Fibroblast of skin of back (primary cell): Measurements from ENCODE around the gene APOA1. TPM values are rescaled to one million over a fixed set of nuclear protein-coding genes. Genes with fewer than 3 reads are reported as not detected.
A peak's percentile ranks its signal among the peaks of the same experiment; 100 is the strongest.

Experiments used
- DNase-seq: peaks from one replicate; pipeline ENCODE4 v3.0.0-alpha.2; 2013
- polyA plus RNA-seq, 2 experiments: library from polyadenylated mRNA; unstranded; fragments of 120-200 nt; gene quantifications; one replicate each; pipeline ENCODE4 v1.2.1, GENCODE V29; 2013; ENCODE audit not compliant: insufficient read length in 2 of 2

APOA1 gene
- 0.17 TPM for polyA plus RNA-seq (2013, experiment 1 of 2; ENCODE audit: insufficient read length)
- polyA plus RNA-seq (2013, experiment 2 of 2; ENCODE audit: insufficient read length), result not detected

DNA sequence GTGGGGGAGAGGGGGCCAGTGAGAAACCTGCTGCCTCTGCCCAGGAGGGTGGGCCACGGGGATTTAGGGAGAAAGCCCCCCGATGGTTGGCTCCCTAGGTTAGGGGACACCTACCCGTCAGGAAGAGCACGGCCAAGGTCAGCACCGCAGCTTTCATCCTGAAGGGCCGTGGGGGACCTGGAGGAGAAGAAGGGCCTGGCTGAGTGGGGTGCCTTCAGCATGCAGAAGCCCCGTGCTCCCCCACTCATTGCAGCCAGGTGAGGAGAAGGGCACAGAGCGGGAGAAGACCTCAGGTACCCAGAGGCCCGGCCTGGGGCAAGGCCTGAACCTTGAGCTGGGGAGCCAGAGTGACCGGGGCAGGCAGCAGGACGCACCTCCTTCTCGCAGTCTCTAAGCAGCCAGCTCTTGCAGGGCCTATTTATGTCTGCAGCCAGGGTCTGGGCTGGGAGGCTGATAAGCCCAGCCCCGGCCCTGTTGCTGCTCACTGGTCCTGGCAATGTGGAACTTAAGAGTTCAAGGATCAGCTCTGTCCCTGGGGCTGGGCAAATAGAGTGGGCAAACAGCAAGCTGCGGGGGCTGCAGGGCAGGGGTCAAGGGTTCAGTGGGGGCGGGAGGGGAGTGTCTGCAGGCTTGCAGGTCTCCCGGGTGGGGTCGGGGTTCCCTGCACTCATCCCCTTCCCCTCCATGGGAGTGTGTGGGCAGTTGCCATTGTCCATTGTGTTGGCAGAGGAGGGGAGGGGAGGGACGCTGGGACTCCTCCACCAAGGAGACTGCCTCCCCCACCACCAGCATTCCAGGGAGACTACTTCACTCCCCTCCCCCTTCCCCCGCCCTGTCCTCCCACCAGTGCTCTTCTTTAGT, at the start of gene APOA1:
APOA1 (minus strand) TSS at position 392 of the 861 bp plus-strand sequence; CDS start at position 157, 235 bp downstream.
- DNase-seq, result peak; percentile 39

DNA sequence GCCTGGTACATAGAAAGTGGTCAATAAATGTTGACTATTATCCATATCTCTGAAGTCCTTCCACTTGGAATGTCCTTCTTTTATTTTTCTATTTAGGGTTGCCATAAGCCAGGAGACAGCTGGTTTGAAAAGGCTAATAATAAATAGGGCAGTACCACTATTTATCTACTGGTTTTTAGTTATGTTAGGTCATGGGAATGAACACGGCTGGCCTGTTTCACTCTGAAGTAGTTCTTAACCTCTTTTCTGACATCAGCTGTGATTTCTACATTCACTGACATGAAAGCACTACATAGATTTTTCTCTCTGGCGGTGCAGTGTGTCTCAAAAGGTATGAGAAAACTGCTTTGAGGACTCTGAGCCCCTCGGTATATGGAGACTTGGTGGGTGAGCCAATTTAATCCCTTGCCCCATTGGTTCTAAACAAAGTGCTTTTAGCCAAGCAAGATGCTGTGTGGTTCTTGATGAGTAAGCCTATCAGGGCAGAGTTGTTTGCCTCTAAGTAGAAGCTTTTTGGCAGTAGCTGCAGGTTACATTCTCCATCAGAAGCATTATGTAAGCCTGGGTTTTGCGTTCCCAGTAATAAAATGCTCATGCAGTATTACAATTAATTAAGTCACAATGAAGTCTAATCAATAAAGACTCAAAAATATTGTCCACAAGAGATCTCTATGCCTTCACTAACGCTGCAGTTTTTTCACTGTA, 48.7 kb upstream of the APOA1 start:
- no peak for DNase-seq

DNA sequence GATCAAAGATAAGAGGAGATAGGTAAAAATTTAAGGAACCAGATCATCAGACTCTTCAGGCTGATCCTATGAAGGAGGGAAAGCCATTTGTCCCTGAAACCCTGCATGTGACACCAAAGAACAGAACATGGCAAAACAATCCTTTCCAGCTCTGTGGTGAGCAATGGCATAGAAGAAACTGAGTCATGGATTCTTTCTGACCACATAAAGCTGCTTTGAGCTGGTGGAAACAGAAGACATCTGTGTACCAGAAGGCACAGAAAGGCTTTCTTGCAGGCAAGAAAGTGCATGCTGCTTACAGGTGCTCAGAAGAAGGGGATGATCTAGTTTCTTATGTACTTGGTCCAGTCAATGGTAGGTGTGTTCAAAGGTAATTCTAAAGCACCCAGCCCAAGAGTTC, 45.0 kb upstream of the APOA1 start:
- DNase-seq, result peak; percentile 78

DNA sequence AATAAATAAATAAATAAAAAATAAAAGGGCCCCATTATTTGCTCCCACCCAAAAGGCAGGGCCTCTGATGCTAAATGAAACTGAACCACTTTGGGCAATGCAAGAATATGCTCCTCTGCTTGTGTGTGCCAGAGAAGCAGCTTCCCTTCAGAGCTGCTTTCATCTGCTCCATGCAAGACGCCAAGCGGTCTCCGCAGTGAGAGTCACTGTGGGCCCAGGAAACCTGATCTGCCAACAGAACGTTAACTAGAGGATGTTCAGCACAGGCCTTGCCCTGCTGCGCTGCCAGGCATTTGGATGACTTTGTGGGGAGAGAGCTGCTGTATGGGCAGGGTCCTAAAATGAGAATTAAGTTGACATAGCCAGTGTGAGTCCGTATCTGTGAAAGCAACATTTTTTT, 43.7 kb upstream of the APOA1 start:
- no peak for DNase-seq

DNA sequence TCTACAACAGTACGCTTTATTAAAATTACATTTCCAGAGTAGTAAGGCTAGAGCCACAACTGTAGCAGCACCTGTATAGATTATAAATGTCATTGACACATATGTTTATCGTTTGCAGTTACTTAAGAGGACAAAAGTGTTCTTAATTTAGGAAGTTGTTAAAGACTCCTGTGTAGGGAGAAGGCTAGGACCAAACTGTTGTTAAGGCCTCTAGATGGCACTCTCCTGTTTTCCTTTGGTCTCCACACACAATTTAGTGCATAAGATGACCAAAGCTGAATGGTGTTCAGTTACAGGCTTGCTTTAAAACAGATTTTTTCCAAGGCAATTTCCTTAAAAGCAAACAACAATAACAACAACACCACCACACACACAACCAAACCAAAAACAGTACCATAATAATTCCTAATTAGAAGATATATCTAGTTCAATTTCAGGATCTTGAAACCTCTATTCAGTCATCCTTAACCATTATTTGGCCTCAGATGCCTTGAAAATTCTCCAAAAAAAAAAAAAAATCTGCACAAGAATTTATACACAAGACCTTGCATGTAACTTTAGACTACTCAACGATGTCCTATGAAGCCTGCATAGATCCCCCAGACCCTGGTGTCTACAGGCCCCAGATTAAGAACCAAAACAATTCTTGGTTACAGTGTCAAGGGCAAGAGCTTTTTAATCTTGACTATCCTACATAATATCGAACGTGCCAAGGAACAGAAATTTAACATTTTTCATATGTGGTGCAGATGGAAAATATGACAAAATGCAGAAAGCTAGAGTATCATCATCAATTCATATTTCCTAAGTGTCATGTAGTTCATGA, 42.6 kb upstream of the APOA1 start:
- DNase-seq, result peak; percentile 76

DNA sequence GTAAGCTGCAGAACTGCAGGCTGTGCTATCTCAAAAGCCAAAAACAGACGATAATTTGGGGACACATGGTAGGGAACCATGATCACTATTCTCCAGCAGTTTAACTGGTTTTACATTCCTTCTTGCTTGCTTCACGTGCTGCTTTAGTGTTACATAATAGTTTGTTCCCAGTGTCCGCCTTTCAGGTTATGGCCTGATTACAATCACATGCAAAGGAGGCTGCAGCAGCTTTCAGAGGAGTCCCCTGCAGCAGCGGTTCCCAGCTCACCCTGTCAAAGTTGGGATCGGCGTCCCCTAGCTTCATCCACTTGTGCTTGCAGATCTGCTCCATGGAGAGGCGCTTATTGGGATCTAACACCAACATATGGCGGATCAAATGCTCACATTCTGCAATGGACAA, 39.2 kb upstream of the APOA1 start:
- DNase-seq, result no peak

DNA sequence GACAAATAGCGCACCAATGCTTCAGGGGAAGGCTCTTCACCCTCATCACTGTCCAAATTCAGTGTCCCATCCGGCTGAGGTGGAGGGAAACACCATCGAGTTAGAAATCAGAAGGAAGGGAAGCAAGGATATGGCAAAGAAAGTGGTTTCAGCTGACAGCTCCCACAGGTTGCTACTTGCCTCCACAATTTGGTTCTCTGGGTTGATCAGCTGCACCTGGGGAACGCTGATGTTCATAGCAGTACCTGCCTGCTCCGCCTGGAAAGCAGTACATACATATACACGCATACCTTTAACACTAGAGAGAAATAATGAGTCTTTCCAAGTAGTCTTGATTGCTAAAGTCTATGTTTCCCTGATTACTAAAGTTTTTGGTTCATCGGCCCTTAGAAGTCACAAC, 37.8 kb upstream of the APOA1 start:
- no peak for DNase-seq

DNA sequence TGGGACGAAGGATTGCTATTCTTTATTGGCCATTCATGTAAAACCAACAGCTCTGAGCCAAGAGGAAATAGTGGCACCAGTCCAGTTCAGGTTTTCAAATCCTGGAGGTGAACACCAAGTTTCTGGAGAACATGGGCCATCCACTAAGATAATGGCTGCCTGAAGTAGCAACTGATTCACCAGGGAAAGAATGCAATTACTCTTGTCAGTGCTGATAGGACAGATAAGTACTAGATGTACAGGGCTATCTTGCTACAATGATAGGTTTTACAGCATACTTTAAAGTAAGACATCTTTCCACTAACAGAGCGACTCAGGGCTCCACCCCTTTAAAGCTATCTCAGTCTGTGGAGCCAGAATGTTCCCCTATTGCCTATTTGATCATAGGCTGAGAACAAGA, 36.8 kb upstream of the APOA1 start:
- peak; percentile 47 for DNase-seq

DNA sequence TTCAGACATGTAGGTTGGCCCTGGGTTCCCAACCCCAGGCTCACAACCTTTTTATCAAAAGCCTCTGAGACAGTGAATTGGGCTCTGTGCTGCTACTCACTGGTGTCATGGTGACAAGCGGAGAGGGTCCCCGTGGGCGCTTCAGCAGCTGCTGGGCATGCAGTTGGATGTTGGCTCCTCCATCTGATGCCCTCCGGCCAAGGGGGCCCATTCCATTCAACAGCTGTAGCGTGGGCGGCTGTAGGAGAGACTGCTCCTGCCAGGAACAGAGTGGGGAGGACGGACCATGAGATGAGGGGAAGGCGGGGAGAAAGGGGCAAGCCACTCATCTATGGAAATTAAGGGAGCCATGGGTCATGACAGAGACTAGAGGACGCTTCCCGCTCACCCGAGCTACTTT, 36.0 kb upstream of the APOA1 start:
- no peak for DNase-seq

DNA sequence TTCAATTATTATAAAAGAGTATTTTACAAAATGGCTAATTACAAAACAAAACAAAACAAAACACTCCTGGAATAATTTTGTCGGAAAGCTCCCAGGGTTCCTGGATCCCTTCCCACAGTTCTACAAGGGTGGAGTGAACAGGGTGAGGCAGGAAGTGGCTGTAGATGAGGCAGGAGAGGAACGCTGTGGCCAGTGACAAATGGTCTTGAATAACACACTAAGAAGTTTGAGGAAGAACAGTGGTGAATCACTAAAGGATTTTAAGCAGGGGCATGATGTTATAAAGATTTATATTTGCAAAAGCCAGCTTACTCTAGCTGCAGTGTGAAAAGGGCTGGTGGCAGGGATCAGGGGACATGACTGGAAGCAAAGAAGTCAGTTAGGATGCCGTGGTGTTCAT, 33.8 kb upstream of the APOA1 start:
- peak; percentile 95 for DNase-seq

DNA sequence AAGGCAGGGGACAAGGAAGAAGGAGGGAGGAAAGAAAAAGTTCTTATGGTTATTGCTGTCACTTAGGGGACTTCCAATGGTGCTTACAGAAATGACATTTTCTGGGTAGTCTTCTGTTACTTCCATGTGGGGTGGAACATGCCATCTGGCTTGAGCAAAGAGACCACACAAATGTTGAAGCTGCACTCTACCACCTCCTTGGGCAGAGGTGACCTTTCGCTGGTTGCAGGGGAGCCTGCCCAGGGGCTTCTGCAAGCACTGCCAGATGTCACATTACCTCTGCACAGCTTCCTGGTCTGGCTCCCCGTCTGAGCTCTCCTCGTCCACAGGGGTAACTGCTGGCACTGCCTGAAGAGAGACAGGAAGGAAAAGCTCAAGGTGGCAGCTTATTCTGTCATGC, 32.6 kb upstream of the APOA1 start:
- DNase-seq, result no peak

DNA sequence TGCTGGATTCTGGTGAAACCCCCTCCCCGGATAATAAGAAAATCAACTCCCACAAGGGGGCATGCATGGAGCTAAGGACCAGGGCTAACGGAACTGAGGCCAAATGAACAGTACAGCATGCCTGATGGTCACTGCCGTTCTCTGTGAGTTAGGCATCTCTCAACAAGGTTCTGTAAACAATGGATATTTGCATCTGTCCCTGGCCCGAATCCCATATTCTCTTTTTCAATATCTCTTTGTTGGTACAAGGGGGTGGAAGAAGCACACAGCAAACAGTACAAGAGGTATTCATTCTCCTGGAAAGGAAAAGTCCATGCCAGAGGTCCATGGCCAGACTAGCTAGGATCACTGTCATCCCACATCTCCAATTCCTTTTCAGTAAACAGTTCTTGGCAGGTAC, 32.2 kb upstream of the APOA1 start:
- DNase-seq, result no peak

DNA sequence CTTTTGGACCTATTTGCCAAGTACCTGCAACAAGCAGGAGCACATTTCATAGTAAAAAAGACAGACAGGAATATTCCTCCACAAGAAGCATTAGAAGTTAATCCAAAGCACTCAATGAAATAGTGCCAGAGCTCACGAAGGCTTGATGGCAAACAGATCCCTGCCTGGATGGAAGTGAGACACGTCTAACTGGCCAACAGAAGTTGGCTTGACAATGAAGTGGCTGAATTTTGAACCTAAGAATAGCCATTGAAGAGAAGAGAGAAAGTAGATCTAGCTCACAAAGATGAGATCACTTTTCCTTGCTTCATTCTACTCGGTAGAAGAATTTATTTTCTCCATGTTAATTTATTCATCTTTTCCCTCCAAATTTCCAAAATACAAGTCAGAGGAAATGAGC, 30.6 kb upstream of the APOA1 start:
- DNase-seq, result no peak

DNA sequence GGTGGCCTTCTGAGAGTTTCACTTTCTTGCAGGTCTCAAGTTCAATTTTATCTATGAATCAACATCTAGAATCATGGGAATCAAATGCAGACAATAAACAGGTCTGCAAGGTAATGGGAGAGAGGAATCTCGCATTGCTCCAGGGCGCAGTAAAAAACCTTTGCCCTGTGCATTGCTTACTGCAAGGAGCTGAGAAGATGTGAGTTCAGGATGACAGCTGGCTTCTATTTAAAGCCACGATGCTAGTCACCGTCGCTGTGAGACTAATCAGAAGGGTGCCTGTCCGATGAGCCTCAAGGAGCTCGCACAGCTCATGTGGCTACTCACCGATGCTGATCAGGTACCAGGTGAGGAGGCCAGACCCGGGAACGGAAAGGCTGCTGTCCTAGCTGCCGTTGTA, 30.2 kb upstream of the APOA1 start:
- DNase-seq, result no peak

DNA sequence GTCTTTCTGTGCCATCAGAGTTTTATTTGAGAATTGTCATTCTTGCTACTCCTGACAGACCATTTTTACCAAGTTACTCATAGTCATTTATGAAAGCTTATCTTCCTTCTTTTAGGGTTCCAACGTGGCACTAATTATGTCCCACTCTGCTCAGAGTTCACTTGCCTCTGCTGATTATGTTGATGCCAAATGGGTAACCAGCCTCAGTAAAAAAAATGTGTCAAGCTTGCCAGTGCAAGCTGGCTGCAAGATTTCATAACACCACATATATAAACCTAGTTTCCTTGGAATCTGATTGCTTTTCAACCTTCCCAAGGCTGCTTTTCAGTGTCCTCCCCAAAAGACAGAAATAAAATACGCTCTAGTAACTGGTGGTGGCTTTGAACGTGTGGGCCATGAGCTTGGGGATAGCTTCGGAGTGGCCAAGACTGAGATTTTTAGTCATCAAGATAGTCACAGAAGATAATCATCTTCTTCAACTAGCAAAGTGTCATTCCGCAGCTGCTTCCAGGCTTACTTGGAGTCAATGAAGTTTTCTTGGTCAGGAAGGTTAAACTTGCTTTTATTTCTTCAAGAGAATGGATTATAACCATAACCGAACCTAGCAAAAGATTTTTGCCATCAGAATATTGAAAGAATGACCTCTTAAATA, 29.5 kb upstream of the APOA1 start:
- no peak for DNase-seq

DNA sequence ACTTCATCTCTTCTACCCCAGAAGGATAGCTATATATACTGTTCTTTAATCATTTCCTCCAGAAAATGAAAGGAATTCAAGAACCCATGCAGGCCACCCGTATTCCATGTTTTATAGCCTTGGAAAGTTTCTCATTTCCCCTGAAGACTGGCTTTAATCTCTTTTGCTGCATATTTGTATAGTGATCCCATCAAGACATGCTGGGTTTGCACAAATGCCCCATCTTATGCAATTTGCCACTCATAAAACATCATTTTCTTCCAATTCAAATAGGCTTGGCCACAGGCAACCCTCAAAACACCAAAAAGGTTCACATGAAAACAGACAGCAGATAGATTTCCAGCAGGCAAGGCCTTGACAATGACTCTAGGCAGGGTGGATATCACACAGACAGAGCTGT, 28.3 kb upstream of the APOA1 start:
- peak; percentile 76 for DNase-seq

DNA sequence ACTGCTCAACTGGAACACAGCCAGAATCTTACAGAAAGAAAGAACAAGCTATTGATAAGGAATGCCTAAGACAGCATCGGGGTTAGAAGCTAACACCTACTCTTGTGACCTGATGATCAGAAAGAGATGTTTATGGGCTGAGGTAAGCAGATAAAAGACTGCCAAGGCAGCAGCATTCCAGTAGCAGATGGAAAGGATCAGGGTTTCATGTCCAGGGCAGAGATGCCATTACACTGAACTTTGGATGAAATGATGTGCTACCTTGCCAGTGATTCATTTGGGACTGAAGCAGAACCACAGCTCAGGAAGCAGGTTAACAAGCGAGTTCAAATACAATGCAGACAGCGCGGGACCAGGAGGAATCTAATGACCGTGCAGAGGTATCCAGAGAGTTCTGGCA, 27.1 kb upstream of the APOA1 start:
- DNase-seq, result no peak

DNA sequence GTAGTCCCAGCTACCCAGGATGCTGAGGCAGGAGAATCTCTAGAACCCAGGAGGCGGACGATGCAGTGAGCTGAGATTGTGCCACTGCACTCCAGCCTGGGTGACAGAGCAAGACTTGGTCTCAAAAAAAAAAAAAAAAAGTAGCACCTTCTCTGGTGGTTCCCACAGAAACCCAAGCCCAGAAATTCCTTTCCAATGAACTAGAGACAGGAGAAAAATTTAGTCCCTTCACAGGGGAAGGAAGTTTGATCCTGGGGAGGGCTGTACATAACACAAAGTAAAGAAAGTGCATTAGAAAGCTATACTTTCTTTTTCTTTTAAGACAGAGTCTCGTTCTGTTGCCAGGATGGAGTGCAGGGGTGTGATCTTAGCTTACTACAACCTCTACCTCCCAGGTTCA, 25.5 kb upstream of the APOA1 start:
- DNase-seq, result peak; percentile 67

DNA sequence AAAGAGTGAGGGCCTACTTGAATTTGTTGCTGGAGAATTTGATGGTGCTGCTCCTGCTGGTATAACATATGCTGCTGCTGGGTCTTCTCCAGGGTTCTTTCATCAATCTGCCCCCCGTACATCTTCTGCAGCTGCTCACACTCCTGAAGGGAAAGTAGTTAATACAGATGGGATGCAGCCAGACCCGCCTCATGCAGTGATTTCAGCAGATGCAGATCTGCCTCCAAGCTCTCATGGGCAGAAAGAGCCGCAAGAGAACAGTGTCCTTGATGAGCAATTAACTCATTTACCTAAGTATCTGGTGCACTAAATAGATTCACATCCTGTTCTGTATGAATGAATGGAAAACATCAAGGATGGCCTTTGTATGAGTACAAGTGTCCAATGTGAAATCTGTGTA, 24.8 kb upstream of the APOA1 start:
- no peak for DNase-seq

DNA sequence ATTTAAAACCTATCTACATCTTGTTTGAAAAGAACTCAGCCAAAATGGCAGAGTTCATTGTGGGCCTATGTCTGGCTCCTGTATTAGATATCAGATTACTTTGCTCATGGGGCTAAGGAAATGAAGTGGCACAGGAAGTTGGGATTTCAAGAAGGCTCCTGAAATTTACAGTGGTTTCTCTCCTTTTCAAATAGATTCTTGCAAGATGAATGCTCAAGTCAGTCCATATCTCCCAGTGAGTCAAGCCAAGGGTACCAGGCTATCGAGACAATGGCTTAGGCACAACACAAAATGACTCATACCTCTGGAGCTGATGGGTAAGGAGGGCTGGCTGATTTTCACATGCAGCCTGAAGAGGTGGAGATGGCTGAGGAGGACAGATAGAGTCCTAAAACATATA, 24.1 kb upstream of the APOA1 start:
- DNase-seq, result peak; percentile 88

DNA sequence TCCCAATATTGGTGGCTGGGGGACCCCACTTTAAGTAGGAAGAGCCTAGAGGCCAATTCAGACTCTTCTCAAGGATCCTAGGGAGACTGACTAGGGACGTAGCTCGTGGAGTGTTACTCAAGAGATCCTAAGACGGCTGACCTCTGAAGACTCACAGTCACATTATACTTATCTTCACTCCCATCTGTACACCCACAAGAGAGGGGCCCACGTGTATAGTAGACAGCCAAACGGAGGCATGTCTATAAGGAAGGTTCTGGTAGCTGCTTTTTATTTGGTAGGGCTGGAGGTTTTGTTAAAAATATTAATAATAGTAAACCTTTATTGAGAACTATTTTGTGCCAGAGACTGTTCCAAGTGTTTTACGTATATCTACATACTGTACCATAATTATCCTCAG, 22.9 kb upstream of the APOA1 start:
- no peak for DNase-seq

DNA sequence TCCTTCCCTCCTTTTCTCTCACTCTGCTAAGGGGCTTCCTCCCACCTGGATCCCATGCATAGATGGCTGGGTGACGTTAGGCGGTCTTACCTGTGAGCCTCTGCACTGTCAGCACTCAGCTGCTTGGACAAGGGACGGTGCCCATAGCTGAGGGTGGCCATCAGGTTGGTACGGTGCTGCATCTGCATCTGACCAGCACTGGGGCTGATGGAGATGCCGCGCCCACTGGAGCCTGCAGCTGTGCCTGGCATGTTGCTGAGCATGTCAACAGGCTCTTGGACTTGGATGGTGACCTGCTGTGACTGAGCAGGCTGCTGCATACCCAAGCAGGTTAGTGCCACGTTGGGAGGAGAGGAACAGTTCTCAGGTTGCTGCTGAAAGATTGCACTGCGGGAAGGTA, 21.8 kb upstream of the APOA1 start:
- DNase-seq, result no peak

DNA sequence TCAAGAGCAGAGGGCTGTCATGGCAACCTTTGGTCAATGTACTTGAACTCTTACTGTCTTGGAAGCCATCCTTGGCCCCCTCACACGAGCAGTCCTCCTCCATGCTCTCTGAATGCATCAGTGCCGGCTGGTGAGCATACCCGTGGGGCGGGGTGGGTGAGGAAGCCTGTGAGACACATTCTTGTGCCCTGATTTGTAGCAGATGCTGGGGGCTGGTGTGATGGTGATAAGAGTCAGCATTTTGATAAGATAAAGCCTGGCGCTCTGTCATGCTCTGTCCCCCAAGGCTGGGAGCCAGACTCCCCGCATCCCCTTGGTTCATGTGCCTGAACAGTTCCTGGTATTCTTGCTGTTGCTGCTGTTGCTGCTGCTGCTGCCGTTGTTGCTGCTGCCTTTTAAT, 20.5 kb upstream of the APOA1 start:
- no peak for DNase-seq
